ENCODE results near the gene FNDC3A.

Gene FNDC3A

GRCh38 chr13:49210669-49211068 lies 235.0 kb downstream of the FNDC3A start:
- TF ChIP-seq EZH2phosphoT487 (conservative IDR thresholded peaks at IDR 0.05; ENCODE audit: low read length) (no peak), CTCF (IDR thresholded peaks at IDR 0.05; ENCODE audit: insufficient read depth, low read length, poor library complexity, severe bottlenecking) (no peak)
- H3F3A ChIP-seq (ENCODE audit: insufficient read depth), result no peaks in the 10 kb centered on the region
- H3K9ac ChIP-seq (ENCODE audit: low read length), result no peak overlapping the region
- H3K9me2 ChIP-seq (replicated peaks; ENCODE audit: insufficient read depth, low read length), result no peaks in the 10 kb centered on the region
- no peak overlapping the region for H2AFZ ChIP-seq (ENCODE audit: low read depth, low read length, severe bottlenecking)
- no peak overlapping the region for H3K4me2 ChIP-seq (ENCODE audit: low read depth, low read length, poor library complexity, severe bottlenecking)
- H4K20me1 ChIP-seq (ENCODE audit: low read depth, low read length), result no peaks in the 10 kb centered on the region
- no peaks in the 10 kb centered on the region for H3K27me3 ChIP-seq (ENCODE audit: low read length)
- H3K79me2 ChIP-seq (ENCODE audit: insufficient read depth, low read length), result no peaks in the 10 kb centered on the region
- H3K4me3 ChIP-seq (ENCODE audit: insufficient read depth, low read length, poor library complexity, severe bottlenecking), result no peak overlapping the region
- no peaks in the 10 kb centered on the region for H3K9me3 ChIP-seq (ENCODE audit: insufficient read depth, low read length)
- no peak overlapping the region for H3K27ac ChIP-seq (ENCODE audit: low read depth, low read length)
- H3K36me3 ChIP-seq (ENCODE audit: low read length), result no peaks in the 10 kb centered on the region; the same call in 1 of the 2 replicates

- Histone ChIP-seq H2AFZ (ENCODE audit: low read depth, low read length, severe bottlenecking) (no peak overlapping the region), H3K9ac (ENCODE audit: low read length) (no peak overlapping the region), H3K27ac (ENCODE audit: low read depth, low read length) (no peak overlapping the region), H3K4me2 (ENCODE audit: low read depth, low read length, poor library complexity, severe bottlenecking) (no peak overlapping the region), H3K9me3 (ENCODE audit: insufficient read depth, low read length) (no peaks in the 10 kb centered on the region), H3K79me2 (ENCODE audit: insufficient read depth, low read length) (no peaks in the 10 kb centered on the region), H3K36me3 (ENCODE audit: low read length) (no peaks in the 10 kb centered on the region), H3K4me3 (ENCODE audit: insufficient read depth, low read length, poor library complexity, severe bottlenecking) (no peak overlapping the region), H3K27me3 (ENCODE audit: low read length) (no peaks in the 10 kb centered on the region), H4K20me1 (ENCODE audit: low read depth, low read length) (no peaks in the 10 kb centered on the region), H3K9me2 (replicated peaks; ENCODE audit: insufficient read depth, low read length) (no peaks in the 10 kb centered on the region), H3F3A (ENCODE audit: insufficient read depth) (no peaks in the 10 kb centered on the region)
- TF ChIP-seq CTCF (IDR thresholded peaks at IDR 0.05; ENCODE audit: insufficient read depth, low read length, poor library complexity, severe bottlenecking) (no peak), EZH2phosphoT487 (conservative IDR thresholded peaks at IDR 0.05; ENCODE audit: low read length) (no peak)
These were observed 237.8 kb downstream of the FNDC3A start for GRCh38 chr13:49213539-49213938.

DNA sequence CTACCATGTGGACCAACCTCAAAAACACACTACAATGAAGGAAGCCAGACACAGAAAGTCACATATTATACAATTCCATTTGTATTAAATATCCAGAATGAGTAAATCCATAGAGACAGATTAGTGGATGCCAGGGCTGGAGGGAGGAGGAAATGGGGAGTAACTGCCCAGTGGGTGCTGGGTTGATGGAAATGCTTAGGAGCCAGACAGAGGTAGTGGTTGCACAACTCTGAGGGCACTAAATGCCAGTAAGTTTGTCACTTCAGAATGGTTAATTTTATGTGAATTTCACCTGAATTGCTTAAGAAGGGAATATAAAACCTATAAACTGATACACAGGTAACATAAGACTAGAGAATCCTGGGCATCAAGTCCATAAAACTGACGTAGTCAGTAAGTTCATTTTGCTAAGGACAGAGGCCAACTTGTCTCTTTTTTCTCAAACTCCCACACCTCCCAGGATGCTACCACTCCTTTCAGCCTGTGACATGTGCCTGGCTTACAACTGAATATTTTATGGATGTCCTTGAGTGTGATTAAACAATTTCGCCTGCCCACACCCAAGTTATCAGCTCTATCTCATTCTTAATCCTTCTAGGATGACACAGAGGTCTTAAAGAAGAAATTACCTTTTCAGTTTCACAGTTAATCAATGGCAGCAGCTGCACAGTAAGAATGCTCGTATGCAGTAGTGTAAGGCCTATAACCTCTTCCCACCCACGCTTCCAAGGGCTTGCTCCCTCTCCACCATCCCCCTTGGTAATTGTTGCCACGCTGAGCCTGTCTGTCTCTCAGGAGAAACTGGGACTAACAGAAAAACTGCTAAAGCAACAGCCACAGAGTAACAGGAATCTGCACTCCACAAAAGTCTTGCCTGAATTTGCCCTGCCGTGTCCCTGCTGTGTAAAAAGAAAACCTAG lies 238.5 kb downstream of the FNDC3A start:
- Histone ChIP-seq H3K79me2 (ENCODE audit: insufficient read depth, low read length) (no peaks in the 10 kb centered on the region), H3K9ac (ENCODE audit: low read length) (peak overlapping the region; percentile 3; the same call in 1 of the 2 replicates), H3K36me3 (ENCODE audit: low read length) (no peaks in the 10 kb centered on the region), H3K27ac (ENCODE audit: low read depth, low read length) (no peak overlapping the region), H3K4me3 (ENCODE audit: insufficient read depth, low read length, poor library complexity, severe bottlenecking) (no peak overlapping the region), H3K9me2 (replicated peaks; ENCODE audit: insufficient read depth, low read length) (no peaks in the 10 kb centered on the region), H3K27me3 (ENCODE audit: low read length) (no peaks in the 10 kb centered on the region), H3K4me2 (ENCODE audit: low read depth, low read length, poor library complexity, severe bottlenecking) (no peak overlapping the region), H4K20me1 (ENCODE audit: low read depth, low read length) (no peaks in the 10 kb centered on the region), H2AFZ (ENCODE audit: low read depth, low read length, severe bottlenecking) (peak overlapping the region; percentile 98), H3F3A (ENCODE audit: insufficient read depth) (no peaks in the 10 kb centered on the region), H3K9me3 (ENCODE audit: insufficient read depth, low read length) (no peaks in the 10 kb centered on the region)
- TF ChIP-seq EZH2phosphoT487 (conservative IDR thresholded peaks at IDR 0.05; ENCODE audit: low read length) (no peak), CTCF (IDR thresholded peaks at IDR 0.05; ENCODE audit: insufficient read depth, low read length, poor library complexity, severe bottlenecking) (no peak)
